ENCODE results near the gene MUC2. TPM values are rescaled to one million over a fixed set of nuclear protein-coding genes. Genes with fewer than 3 reads are reported as not detected.

Gene MUC2
- total and polyA plus RNA-seq, 2 experiments from 2014 or later: not detected

DNA sequence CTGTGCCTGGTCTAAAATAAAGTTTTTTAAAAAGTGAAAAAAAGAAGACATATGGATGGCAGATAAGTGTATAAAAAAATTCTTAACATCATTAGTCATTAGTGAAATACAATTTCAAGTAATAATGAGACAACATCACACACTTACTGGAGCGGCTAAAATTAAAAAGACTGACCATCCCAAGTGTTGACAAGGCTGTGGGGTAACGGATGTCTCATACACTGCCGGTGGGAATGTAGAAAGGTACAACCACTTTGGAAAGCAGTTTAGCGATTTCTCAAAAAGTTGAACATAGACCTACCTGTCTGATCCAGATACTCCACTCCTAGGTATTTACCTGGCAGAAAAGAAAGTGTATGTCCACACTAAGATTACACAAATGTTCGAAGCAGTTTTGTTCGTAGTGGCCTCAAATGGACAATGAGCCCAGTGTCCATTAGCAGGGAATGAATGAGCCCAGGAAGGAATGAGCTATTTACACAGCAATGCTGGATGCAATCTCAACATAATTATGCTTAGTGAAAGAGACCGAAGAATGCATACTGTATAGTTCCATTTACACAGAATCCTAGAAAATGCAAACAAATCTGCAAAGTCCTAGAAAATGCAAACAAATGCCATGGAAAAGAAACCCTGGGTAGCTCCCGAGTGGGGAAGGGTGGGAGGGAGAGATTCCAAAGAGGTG, 6.7 kb upstream of the MUC2 start:
- no peaks in the 10 kb centered on the region for H3K36me3 ChIP-seq (ENCODE audit: insufficient read depth)
- TF ChIP-seq, protein P1, sequence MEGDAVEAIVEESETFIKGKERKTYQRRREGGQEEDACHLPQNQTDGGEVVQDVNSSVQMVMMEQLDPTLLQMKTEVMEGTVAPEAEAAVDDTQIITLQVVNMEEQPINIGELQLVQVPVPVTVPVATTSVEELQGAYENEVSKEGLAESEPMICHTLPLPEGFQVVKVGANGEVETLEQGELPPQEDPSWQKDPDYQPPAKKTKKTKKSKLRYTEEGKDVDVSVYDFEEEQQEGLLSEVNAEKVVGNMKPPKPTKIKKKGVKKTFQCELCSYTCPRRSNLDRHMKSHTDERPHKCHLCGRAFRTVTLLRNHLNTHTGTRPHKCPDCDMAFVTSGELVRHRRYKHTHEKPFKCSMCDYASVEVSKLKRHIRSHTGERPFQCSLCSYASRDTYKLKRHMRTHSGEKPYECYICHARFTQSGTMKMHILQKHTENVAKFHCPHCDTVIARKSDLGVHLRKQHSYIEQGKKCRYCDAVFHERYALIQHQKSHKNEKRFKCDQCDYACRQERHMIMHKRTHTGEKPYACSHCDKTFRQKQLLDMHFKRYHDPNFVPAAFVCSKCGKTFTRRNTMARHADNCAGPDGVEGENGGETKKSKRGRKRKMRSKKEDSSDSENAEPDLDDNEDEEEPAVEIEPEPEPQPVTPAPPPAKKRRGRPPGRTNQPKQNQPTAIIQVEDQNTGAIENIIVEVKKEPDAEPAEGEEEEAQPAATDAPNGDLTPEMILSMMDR (conservative IDR thresholded peaks at IDR 0.05; ENCODE audit: low read depth in 2 of 2): no peak
- TF ChIP-seq, protein P2, sequence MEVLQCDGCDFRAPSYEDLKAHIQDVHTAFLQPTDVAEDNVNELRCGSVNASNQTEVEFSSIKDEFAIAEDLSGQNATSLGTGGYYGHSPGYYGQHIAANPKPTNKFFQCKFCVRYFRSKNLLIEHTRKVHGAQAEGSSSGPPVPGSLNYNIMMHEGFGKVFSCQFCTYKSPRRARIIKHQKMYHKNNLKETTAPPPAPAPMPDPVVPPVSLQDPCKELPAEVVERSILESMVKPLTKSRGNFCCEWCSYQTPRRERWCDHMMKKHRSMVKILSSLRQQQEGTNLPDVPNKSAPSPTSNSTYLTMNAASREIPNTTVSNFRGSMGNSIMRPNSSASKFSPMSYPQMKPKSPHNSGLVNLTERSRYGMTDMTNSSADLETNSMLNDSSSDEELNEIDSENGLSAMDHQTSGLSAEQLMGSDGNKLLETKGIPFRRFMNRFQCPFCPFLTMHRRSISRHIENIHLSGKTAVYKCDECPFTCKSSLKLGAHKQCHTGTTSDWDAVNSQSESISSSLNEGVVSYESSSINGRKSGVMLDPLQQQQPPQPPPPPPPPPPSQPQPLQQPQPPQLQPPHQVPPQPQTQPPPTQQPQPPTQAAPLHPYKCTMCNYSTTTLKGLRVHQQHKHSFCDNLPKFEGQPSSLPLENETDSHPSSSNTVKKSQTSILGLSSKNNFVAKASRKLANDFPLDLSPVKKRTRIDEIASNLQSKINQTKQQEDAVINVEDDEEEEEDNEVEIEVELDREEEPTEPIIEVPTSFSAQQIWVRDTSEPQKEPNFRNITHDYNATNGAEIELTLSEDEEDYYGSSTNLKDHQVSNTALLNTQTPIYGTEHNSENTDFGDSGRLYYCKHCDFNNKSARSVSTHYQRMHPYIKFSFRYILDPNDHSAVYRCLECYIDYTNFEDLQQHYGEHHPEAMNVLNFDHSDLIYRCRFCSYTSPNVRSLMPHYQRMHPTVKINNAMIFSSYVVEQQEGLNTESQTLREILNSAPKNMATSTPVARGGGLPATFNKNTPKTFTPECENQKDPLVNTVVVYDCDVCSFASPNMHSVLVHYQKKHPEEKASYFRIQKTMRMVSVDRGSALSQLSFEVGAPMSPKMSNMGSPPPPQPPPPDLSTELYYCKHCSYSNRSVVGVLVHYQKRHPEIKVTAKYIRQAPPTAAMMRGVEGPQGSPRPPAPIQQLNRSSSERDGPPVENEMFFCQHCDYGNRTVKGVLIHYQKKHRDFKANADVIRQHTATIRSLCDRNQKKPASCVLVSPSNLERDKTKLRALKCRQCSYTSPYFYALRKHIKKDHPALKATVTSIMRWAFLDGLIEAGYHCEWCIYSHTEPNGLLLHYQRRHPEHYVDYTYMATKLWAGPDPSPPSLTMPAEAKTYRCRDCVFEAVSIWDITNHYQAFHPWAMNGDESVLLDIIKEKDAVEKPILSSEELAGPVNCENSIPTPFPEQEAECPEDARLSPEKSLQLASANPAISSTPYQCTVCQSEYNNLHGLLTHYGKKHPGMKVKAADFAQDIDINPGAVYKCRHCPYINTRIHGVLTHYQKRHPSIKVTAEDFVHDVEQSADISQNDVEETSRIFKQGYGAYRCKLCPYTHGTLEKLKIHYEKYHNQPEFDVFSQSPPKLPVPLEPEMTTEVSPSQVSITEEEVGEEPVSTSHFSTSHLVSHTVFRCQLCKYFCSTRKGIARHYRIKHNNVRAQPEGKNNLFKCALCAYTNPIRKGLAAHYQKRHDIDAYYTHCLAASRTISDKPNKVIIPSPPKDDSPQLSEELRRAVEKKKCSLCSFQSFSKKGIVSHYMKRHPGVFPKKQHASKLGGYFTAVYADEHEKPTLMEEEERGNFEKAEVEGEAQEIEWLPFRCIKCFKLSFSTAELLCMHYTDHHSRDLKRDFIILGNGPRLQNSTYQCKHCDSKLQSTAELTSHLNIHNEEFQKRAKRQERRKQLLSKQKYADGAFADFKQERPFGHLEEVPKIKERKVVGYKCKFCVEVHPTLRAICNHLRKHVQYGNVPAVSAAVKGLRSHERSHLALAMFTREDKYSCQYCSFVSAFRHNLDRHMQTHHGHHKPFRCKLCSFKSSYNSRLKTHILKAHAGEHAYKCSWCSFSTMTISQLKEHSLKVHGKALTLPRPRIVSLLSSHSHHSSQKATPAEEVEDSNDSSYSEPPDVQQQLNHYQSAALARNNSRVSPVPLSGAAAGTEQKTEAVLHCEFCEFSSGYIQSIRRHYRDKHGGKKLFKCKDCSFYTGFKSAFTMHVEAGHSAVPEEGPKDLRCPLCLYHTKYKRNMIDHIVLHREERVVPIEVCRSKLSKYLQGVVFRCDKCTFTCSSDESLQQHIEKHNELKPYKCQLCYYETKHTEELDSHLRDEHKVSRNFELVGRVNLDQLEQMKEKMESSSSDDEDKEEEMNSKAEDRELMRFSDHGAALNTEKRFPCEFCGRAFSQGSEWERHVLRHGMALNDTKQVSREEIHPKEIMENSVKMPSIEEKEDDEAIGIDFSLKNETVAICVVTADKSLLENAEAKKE (CRISPR knock-in tag; IDR thresholded peaks at IDR 0.05): no peak
- no peak for TF ChIP-seq JUNB (IDR thresholded peaks at IDR 0.05; ENCODE audit: unreplicated experiment)
- no peak for TF ChIP-seq ZNF114 (CRISPR knock-in tag; IDR thresholded peaks at IDR 0.05)
- TF ChIP-seq, protein P3, sequence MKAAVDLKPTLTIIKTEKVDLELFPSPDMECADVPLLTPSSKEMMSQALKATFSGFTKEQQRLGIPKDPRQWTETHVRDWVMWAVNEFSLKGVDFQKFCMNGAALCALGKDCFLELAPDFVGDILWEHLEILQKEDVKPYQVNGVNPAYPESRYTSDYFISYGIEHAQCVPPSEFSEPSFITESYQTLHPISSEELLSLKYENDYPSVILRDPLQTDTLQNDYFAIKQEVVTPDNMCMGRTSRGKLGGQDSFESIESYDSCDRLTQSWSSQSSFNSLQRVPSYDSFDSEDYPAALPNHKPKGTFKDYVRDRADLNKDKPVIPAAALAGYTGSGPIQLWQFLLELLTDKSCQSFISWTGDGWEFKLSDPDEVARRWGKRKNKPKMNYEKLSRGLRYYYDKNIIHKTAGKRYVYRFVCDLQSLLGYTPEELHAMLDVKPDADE (IDR thresholded peaks at IDR 0.05): no peak
- no peak for TF ChIP-seq NANOG (IDR thresholded peaks at IDR 0.05; ENCODE audit: borderline replicate concordance)
- no peak for TF ChIP-seq STAT1 (IDR thresholded peaks at IDR 0.05; ENCODE audit: unreplicated experiment)
- no peak for TF ChIP-seq ZNF331 (CRISPR knock-in tag; IDR thresholded peaks at IDR 0.05; ENCODE audit: low read depth)
- TF ChIP-seq, protein P4, sequence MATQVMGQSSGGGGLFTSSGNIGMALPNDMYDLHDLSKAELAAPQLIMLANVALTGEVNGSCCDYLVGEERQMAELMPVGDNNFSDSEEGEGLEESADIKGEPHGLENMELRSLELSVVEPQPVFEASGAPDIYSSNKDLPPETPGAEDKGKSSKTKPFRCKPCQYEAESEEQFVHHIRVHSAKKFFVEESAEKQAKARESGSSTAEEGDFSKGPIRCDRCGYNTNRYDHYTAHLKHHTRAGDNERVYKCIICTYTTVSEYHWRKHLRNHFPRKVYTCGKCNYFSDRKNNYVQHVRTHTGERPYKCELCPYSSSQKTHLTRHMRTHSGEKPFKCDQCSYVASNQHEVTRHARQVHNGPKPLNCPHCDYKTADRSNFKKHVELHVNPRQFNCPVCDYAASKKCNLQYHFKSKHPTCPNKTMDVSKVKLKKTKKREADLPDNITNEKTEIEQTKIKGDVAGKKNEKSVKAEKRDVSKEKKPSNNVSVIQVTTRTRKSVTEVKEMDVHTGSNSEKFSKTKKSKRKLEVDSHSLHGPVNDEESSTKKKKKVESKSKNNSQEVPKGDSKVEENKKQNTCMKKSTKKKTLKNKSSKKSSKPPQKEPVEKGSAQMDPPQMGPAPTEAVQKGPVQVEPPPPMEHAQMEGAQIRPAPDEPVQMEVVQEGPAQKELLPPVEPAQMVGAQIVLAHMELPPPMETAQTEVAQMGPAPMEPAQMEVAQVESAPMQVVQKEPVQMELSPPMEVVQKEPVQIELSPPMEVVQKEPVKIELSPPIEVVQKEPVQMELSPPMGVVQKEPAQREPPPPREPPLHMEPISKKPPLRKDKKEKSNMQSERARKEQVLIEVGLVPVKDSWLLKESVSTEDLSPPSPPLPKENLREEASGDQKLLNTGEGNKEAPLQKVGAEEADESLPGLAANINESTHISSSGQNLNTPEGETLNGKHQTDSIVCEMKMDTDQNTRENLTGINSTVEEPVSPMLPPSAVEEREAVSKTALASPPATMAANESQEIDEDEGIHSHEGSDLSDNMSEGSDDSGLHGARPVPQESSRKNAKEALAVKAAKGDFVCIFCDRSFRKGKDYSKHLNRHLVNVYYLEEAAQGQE (IDR thresholded peaks at IDR 0.05; ENCODE audit: unreplicated experiment): no peak
- TF ChIP-seq EZH2 (IDR thresholded peaks at IDR 0.05; ENCODE audit: low read depth, unreplicated experiment): no peak
- TF ChIP-seq EZH2phosphoT487 (IDR thresholded peaks at IDR 0.05; ENCODE audit: unreplicated experiment): no peak
- no peak for TF ChIP-seq CREB1 (CRISPR knock-in tag; IDR thresholded peaks at IDR 0.05; ENCODE audit: low read depth)
- no peak for TF ChIP-seq POLR2AphosphoS5 (IDR thresholded peaks at IDR 0.05; ENCODE audit: low read depth)
- no peaks in the 10 kb centered on the region for H4K20me1 ChIP-seq (replicated peaks; ENCODE audit: insufficient read depth)
- ATAC-seq (no peak), DNase-seq (ENCODE audit: low spot score) (no peak)
- peaks cover 4% of the 10 kb centered on the region for H3K27me3 Mint-ChIP-seq (ENCODE audit: insufficient read depth, low read depth, poor library complexity)
- no peaks in the 10 kb centered on the region for H3K36me3 Mint-ChIP-seq (ENCODE audit: low read depth)
- no peaks in the 10 kb centered on the region for H3K9me2 ChIP-seq (ENCODE audit: insufficient read depth)
- no peak overlapping the region for H3K27ac ChIP-seq (ENCODE audit: low read depth)
- H3K4me3 ChIP-seq: no peak overlapping the region
- H3K9me3 Mint-ChIP-seq: no peaks in the 10 kb centered on the region
- H3K4me1 ChIP-seq (ENCODE audit: insufficient read depth): no peaks in the 10 kb centered on the region
- H3F3A ChIP-seq (replicated peaks; ENCODE audit: low read depth): no peaks in the 10 kb centered on the region
- H3K4me2 ChIP-seq: no peak overlapping the region
- no peak overlapping the region for H3K4me3 Mint-ChIP-seq
- H3K79me2 ChIP-seq (replicated peaks; ENCODE audit: insufficient read depth): no peaks in the 10 kb centered on the region
- H3K27ac Mint-ChIP-seq: no peak overlapping the region
- H2AFZ ChIP-seq: no peak overlapping the region
- no peaks in the 10 kb centered on the region for H3K27me3 ChIP-seq (ENCODE audit: insufficient read depth)
- no peaks in the 10 kb centered on the region for H3K4me1 Mint-ChIP-seq
